HG03565 (cell line): Measurements from ENCODE around the gene DUS2.

Source experiments
- ATAC-seq: cut with Tn5 transposase; IDR thresholded peaks from one replicate; pipeline ENCODE4 v1.9.1; 2021; ENCODE audit warnings: mild to moderate bottlenecking, moderate library complexity; ENCODE audit not compliant: unreplicated experiment

DUS2 gene

GRCh38 chr16:68074850-68075555 is 51.9 kb downstream of the DUS2 start:
- ATAC-seq = peak; percentile 76

GRCh38 chr16:68075980-68076379 is 52.9 kb downstream of the DUS2 start:
- no peak for ATAC-seq

- no peak for ATAC-seq
Measured at GRCh38 chr16:68076560-68076959, 53.5 kb downstream of the DUS2 start.

GRCh38 chr16:68077866-68078700 is 55.0 kb downstream of the DUS2 start:
- ATAC-seq = no peak

GRCh38 chr16:68078701-68079375 is 55.8 kb downstream of the DUS2 start:
- ATAC-seq = no peak

- no peak for ATAC-seq
Measured at GRCh38 chr16:68079376-68079625, 56.2 kb downstream of the DUS2 start.

GRCh38 chr16:68079626-68080344 is 56.7 kb downstream of the DUS2 start:
- no peak for ATAC-seq

- no peak for ATAC-seq
Measured at GRCh38 chr16:68081861-68082628, 59.0 kb downstream of the DUS2 start.

- no peak for ATAC-seq
Measured at GRCh38 chr16:68082629-68083238, 59.6 kb downstream of the DUS2 start.

GRCh38 chr16:68083239-68083781 is 60.2 kb downstream of the DUS2 start:
- ATAC-seq = no peak

GRCh38 chr16:68083861-68084503 is 60.9 kb downstream of the DUS2 start:
- no peak for ATAC-seq

- peak; percentile 50 for ATAC-seq
Measured at GRCh38 chr16:68084504-68085258, 61.6 kb downstream of the DUS2 start.

GRCh38 chr16:68085259-68086071 is 62.4 kb downstream of the DUS2 start, which contains the start of gene NFATC3:
TSS of gene NFATC3 (plus strand) at chr16:68085370. CDS start at chr16:68085682, 312 bp downstream.
- peak; percentile 42 for ATAC-seq

GRCh38 chr16:68086336-68086841 is 63.3 kb downstream of the DUS2 start:
- ATAC-seq = no peak

- ATAC-seq = no peak
Measured at GRCh38 chr16:68086860-68087268, 63.8 kb downstream of the DUS2 start.

GRCh38 chr16:68087688-68088087 is 64.6 kb downstream of the DUS2 start:
- ATAC-seq = no peak
